Measurements from ENCODE around the gene CFAP141.
"Not testable (repeated sequence)": the region's sequence is repeated elsewhere in the genome, so short reads cannot be mapped to it uniquely, and the experiment has no call there.

CFAP141 gene

GRCh38 chr1:154206196-154206595, at the start of gene CFAP141:
TSS of gene CFAP141 (minus strand) at chr1:154206333. CDS start at chr1:154206307, 26 bp downstream.
- DNase-seq = no peak

GRCh38 chr1:154253671-154254070, 47.5 kb upstream of the CFAP141 start:
- no peak for DNase-seq

- DNase-seq = no peak
Observed at GRCh38 chr1:154241703-154242351, 35.7 kb upstream of the CFAP141 start.

- DNase-seq = no peak
Observed at GRCh38 chr1:154240294-154240833, 34.2 kb upstream of the CFAP141 start.

GRCh38 chr1:154239491-154239890, 33.4 kb upstream of the CFAP141 start:
- DNase-seq = no peak

- no peak for DNase-seq
Observed at GRCh38 chr1:154237880-154238506, 31.9 kb upstream of the CFAP141 start.

GRCh38 chr1:154237435-154237834, 31.3 kb upstream of the CFAP141 start:
- DNase-seq = no peak

- DNase-seq = no peak
Observed at GRCh38 chr1:154236855-154237254, 30.7 kb upstream of the CFAP141 start.

GRCh38 chr1:154233127-154233526, 27.0 kb upstream of the CFAP141 start:
- not testable (repeated sequence) for DNase-seq

GRCh38 chr1:154231112-154231511, 25.0 kb upstream of the CFAP141 start:
- DNase-seq = not testable (repeated sequence)

- DNase-seq = no peak
Observed at GRCh38 chr1:154225370-154225769, 19.2 kb upstream of the CFAP141 start.

GRCh38 chr1:154223621-154224020, 17.5 kb upstream of the CFAP141 start:
- no peak for DNase-seq

GRCh38 chr1:154222918-154223317, 16.8 kb upstream of the CFAP141 start:
- no peak for DNase-seq

- no peak for DNase-seq
Observed at GRCh38 chr1:154222518-154222917, 16.4 kb upstream of the CFAP141 start.

GRCh38 chr1:154221278-154222001, 15.3 kb upstream of the CFAP141 start:
- peak in 42 of 56 donors; percentile 17 to 77 (median 50) for DNase-seq

GRCh38 chr1:154220970-154221277, 14.8 kb upstream of the CFAP141 start:
- DNase-seq = peak in 7 of 56 donors; percentile 26 to 77 (median 59)

GRCh38 chr1:154220071-154220969, 14.2 kb upstream of the CFAP141 start, which contains the start of gene UBAP2L:
TSS of gene UBAP2L (plus strand) at chr1:154220955. CDS start at chr1:154225124, 4,169 bp downstream.
- peak; percentile 82 to 99 (median 98) for DNase-seq

GRCh38 chr1:154219541-154219940, 13.4 kb upstream of the CFAP141 start:
- no peak for DNase-seq

GRCh38 chr1:154218545-154218944, 12.4 kb upstream of the CFAP141 start:
- DNase-seq = no peak

- no peak for DNase-seq
Observed at GRCh38 chr1:154213274-154213673, 7.1 kb upstream of the CFAP141 start.

- no peak for DNase-seq
Observed at GRCh38 chr1:154212083-154212482, 6.0 kb upstream of the CFAP141 start.
